Measurements from ENCODE around the gene SUSD3.

Gene SUSD3

GRCh38 chr9:93030642-93031628 is 27.6 kb upstream of the SUSD3 start:
- no peak for DNase-seq

GRCh38 chr9:93031629-93032430 is 26.7 kb upstream of the SUSD3 start:
- DNase-seq, result no peak

GRCh38 chr9:93032545-93032944 is 26.0 kb upstream of the SUSD3 start:
- DNase-seq, result no peak

- no peak for DNase-seq
Measured at GRCh38 chr9:93033531-93033930, 25.0 kb upstream of the SUSD3 start.

- DNase-seq, result no peak
Measured at GRCh38 chr9:93035106-93035660, 23.3 kb upstream of the SUSD3 start.

GRCh38 chr9:93035821-93036351 is 22.6 kb upstream of the SUSD3 start:
- no peak for DNase-seq

GRCh38 chr9:93036887-93037475 is 21.5 kb upstream of the SUSD3 start:
- no peak for DNase-seq

- DNase-seq, result no peak
Measured at GRCh38 chr9:93037476-93037971, 21.0 kb upstream of the SUSD3 start.

- no peak for DNase-seq
Measured at GRCh38 chr9:93038918-93039317, 19.6 kb upstream of the SUSD3 start.

- no peak for DNase-seq
Measured at GRCh38 chr9:93039456-93039855, 19.0 kb upstream of the SUSD3 start.

GRCh38 chr9:93039976-93040375 is 18.5 kb upstream of the SUSD3 start:
- DNase-seq, result no peak

GRCh38 chr9:93040409-93040808 is 18.1 kb upstream of the SUSD3 start:
- DNase-seq, result no peak

GRCh38 chr9:93041108-93041802 is 17.2 kb upstream of the SUSD3 start:
- no peak for DNase-seq

- DNase-seq, result no peak
Measured at GRCh38 chr9:93043122-93043521, 15.4 kb upstream of the SUSD3 start.

GRCh38 chr9:93045521-93045920 is 13.0 kb upstream of the SUSD3 start:
- no peak for DNase-seq

- no peak for DNase-seq
Measured at GRCh38 chr9:93048566-93049448, 9.7 kb upstream of the SUSD3 start.

- DNase-seq, result no peak
Measured at GRCh38 chr9:93049491-93049890, 9.0 kb upstream of the SUSD3 start.

- DNase-seq, result no peak
Measured at GRCh38 chr9:93050231-93050630, 8.3 kb upstream of the SUSD3 start.

- DNase-seq, result peak; percentile 52
Measured at GRCh38 chr9:93051680-93052089, 6.8 kb upstream of the SUSD3 start.

GRCh38 chr9:93052791-93053540 is 5.5 kb upstream of the SUSD3 start:
- DNase-seq, result no peak
